ENCODE measurements around the gene ALG8.

The ALG8 gene

DNA sequence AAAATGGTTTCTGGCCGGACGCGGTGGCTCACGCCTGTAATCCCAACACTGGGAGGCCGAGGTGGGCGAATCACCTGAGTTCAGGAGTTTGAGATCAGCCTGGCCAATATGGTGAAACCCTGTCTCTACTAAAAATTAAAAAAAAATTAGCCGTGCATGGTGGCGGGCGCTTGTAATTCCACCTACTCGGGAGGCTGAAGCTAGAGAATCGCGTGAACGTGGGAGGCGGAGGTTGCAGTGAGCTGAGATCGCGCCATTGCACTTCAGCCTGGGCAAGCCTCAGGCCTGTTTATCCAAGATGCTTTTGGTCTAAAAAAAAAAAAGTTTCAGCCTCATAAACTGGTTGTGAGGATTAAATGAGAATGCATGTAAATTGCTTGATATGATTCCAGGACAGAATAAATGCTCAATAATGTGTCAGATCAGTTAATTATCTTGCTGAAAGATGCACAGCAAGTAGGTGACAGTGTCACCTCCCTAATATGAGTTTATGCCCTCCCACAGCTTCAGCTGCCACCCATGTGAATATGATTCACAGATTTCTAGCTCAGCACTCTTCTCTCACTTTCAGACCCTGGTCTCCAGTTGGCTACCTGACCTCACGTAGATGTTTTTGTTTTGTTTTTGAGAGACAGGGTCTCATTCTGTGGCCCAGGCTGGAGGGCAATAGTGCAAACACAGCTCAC lies 1.1 kb upstream of the ALG8 start:
- DNase-seq (ENCODE audit: extremely low read depth, low read depth): no peak

DNA sequence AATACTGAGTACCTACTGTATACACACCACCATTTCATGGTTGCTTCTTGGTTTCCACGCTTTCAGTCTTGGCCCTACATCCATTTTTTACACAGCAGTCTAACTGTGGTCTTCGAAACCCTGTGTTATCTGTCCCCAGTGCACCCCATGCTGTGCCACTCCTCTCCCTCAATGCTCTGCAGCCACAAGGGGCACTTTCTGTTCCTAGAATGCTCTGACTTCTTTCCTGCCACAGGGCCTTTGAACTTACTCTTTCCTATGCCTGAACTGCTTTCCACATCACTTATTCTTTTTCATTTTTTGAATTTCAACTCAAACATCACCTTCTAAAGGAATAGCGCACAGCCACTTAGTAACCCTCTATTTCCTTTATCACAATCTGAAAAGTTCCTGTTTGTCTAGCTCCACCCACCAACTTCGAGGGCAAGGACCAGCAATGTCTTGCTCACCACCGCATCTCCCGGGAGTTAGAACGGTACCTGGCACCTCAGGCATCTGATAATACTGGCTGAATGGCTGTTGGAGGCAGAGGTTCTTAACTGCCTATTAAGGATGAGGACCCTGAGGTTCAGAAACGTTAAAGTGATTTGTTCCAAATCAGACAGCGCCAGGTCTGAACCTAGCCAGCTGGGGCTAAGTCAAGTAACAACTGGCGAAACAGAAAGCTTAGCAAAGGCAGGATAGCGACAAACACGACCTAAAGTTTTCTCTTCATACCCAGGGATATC lies 568 bp downstream of the ALG8 start:
- TF ChIP-seq, protein P1, sequence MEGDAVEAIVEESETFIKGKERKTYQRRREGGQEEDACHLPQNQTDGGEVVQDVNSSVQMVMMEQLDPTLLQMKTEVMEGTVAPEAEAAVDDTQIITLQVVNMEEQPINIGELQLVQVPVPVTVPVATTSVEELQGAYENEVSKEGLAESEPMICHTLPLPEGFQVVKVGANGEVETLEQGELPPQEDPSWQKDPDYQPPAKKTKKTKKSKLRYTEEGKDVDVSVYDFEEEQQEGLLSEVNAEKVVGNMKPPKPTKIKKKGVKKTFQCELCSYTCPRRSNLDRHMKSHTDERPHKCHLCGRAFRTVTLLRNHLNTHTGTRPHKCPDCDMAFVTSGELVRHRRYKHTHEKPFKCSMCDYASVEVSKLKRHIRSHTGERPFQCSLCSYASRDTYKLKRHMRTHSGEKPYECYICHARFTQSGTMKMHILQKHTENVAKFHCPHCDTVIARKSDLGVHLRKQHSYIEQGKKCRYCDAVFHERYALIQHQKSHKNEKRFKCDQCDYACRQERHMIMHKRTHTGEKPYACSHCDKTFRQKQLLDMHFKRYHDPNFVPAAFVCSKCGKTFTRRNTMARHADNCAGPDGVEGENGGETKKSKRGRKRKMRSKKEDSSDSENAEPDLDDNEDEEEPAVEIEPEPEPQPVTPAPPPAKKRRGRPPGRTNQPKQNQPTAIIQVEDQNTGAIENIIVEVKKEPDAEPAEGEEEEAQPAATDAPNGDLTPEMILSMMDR (IDR thresholded peaks at IDR 0.05; ENCODE audit: low read depth, low read length): no peak
- no peak for DNase-seq (ENCODE audit: extremely low read depth, low read depth)

More for the DNA sequence above, 1.1 kb upstream of the ALG8 start:
- TF ChIP-seq, protein P1 (IDR thresholded peaks at IDR 0.05; ENCODE audit: low read depth, low read length): no peak

DNA sequence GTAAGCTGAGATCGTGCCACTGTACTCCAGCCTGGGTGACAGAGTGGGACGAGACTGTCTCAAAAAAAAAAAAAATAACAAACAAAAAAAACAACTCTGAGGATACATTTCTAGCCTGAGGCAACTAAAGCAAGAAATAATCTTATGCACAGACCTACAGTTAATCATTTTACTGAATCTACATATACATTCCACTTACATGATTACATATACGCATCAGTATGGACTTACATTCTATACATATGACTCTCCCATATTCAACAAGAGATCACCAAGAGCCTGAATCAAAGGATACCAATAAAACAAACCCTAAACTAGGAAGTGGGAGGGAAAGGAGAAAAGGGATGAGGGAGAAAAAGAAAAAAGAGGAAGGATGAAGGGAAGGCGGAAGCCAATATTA lies 1.1 kb downstream of the ALG8 start:
- no peak for DNase-seq (ENCODE audit: extremely low read depth, low read depth)
- TF ChIP-seq, protein P1 (IDR thresholded peaks at IDR 0.05; ENCODE audit: low read depth, low read length): no peak

DNA sequence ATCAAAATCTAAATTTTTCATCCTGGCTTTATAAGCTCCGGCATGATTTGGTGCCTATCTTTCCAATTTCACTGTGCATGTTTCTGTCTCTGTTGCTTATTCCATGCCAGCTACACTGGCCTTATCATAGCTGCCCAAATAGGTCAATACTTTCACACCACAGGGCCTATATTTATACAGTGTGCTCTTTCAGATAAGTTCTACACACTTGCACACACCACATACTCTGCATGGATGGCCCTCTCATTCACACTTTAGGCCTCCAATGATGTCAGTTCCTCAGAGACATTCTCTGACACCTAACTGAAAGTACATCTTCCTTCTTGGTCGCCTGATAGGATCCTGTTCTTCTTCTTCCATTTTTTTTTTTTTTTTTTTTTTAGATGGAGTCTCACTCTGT lies 7.0 kb downstream of the ALG8 start:
- TF ChIP-seq, protein P1 (IDR thresholded peaks at IDR 0.05; ENCODE audit: low read depth, low read length): no peak
- DNase-seq (ENCODE audit: extremely low read depth, low read depth): no peak

DNA sequence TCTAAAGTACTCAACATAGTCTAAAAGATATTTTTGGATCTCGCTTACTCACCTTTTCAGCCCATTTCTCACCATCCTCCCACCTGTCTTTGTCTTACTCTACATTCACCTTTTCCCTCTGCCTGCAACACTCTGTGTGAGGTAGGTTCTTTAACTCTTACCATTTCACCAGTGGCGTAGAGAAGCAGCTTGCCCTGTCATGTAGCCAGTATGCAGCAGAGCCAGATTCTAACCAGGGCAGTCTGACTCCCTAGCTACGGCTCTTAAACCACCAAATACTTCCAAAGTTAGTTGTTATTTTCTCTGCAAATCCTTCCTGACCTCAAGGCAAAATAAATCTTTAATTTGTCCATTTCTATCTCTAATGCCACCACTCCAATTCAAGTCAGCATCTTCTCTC lies 7.5 kb downstream of the ALG8 start:
- TF ChIP-seq, protein P1 (IDR thresholded peaks at IDR 0.05; ENCODE audit: low read depth, low read length): no peak
- no peak for DNase-seq (ENCODE audit: extremely low read depth, low read depth)

DNA sequence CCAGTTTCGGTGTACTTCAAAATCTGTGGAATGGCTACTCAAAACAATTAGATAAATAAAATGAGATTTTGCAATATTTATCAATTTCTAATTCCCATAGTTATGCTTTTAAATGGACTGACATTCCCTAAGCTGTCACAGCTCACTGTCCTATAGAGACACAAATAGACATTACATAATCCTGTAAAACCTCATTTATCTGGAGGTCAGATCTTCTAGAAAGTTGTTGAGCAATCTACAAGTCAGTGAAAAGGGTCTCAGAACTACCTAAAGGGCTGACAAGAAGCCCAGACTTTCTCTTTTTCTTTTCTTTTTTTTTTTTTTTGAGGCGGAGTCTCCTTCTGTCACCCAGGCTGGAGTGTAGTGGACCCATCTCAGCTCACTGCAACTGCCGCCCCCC lies 12.0 kb downstream of the ALG8 start:
- DNase-seq (ENCODE audit: extremely low read depth, low read depth): no peak

More for the DNA sequence above, 12.0 kb downstream of the ALG8 start:
- TF ChIP-seq, protein P1 (IDR thresholded peaks at IDR 0.05; ENCODE audit: low read depth, low read length): no peak
